Endothelial cell of umbilical vein (primary cell): Measurements from ENCODE around the gene RAP1GDS1. TPM values are rescaled to one million over a fixed set of nuclear protein-coding genes. Genes with fewer than 3 reads are reported as not detected.

Experiments
- BruUV-seq: library from RNA; stranded (reverse); fragments of 400-500 nt; replicated peaks from 2 replicates; lab custom pipeline; 2021; lab: Mats Ljungman, UMichigan
- CTCF ChIA-PET: fragments of 300-600, 350-600 bp; sonication (Branson Sonifier 250); formaldehyde crosslinking; loops from one replicate; lab custom pipeline; 2021; ENCODE audit warnings: antibody characterized with exemption, inconsistent platforms; lab: Charles Lee
- POLR2A ChIA-PET: fragments of 300-600, 350-600 bp; sonication (Branson Sonifier 250); formaldehyde crosslinking; loops from one replicate; lab custom pipeline; 2021; ENCODE audit warnings: antibody characterized with exemption, inconsistent platforms; lab: Charles Lee
- DNase-seq: peaks from one replicate; pipeline ENCODE4 v3.0.0-alpha.2; 2011; ENCODE audit warnings: low read depth, low spot score
- FAIRE-seq: peaks from 2 replicates; lab custom pipeline; 2011; peaks lifted over from hg19 to GRCh38; lab: Jason Lieb, UNC
- H2AFZ ChIP-seq: 2 replicates; pipeline ENCODE4 v1.6.0; 2012; ENCODE audit warnings: low read depth, low read length, control low read depth, inconsistent platforms
- H3K27ac ChIP-seq: 2 replicates; pipeline ENCODE4 v1.5.1; 2011; ENCODE audit warnings: low read depth, mild to moderate bottlenecking, control low read depth, low read length, moderate library complexity; ENCODE audit not compliant: insufficient read depth
- H3K27me3 ChIP-seq, 2 experiments: 2 replicates each; pipeline versions ENCODE4 v1.6.0 to v1.6.1; 2011; ENCODE audit warnings: low read length in 2 of 2, mixed read lengths in 1 of 2; ENCODE audit not compliant: control insufficient read depth in 2 of 2, insufficient read depth in 2 of 2
- H3K36me3 ChIP-seq, 2 experiments: 2 replicates in 1 of 2; 3 replicates in 1 of 2; pipeline ENCODE4 v1.5.1; 2011; ENCODE audit warnings: low read length in 2 of 2, mild to moderate bottlenecking in 1 of 2, moderate library complexity in 1 of 2; ENCODE audit not compliant: control insufficient read depth in 2 of 2, insufficient read depth in 2 of 2; ENCODE audit errors: extremely low read depth in 1 of 2
- H3K4me1 ChIP-seq: 3 replicates; pipeline ENCODE4 v1.5.1; 2011; ENCODE audit warnings: mild to moderate bottlenecking, low read length; ENCODE audit not compliant: control insufficient read depth, insufficient read depth; ENCODE audit errors: extremely low read depth
- H3K4me2 ChIP-seq: 2 replicates; pipeline ENCODE4 v1.6.1; 2011; ENCODE audit warnings: low read length, control low read depth, mixed read lengths; ENCODE audit not compliant: insufficient read depth
- H3K4me3 ChIP-seq, 3 experiments: fragments of 200-600 bp in 1 of 3; sonication (generic), shearing (Covaris generic) in 1 of 3; replicated peaks in 1 of 3; 2 replicates each; pipeline ENCODE4 v1.5.1; 2011 to 2016; ENCODE audit warnings: control low read depth in 3 of 3, low read length in 3 of 3, mild to moderate bottlenecking in 2 of 3, inconsistent platforms in 1 of 3, low read depth in 1 of 3, moderate library complexity in 1 of 3; ENCODE audit not compliant: insufficient read depth in 1 of 3
- H3K79me2 ChIP-seq: 2 replicates; pipeline ENCODE4 v1.6.0; 2012; ENCODE audit warnings: low read length, inconsistent platforms; ENCODE audit not compliant: control insufficient read depth, insufficient read depth
- H3K9ac ChIP-seq: replicated peaks from 2 replicates; pipeline ENCODE3; 2011; ENCODE audit warnings: low read length, control low read depth; ENCODE audit not compliant: insufficient read depth; ENCODE audit errors: extremely low read depth
- H3K9me1 ChIP-seq: replicated peaks from 3 replicates; pipeline ENCODE4 v1.6.0; 2011; ENCODE audit warnings: mild to moderate bottlenecking, low read length; ENCODE audit not compliant: control insufficient read depth, insufficient read depth; ENCODE audit errors: extremely low read depth
- H3K9me3 ChIP-seq: replicated peaks from 2 replicates; pipeline ENCODE4 v1.5.1; 2012; ENCODE audit warnings: low read length, inconsistent platforms; ENCODE audit not compliant: control insufficient read depth, insufficient read depth
- H4K20me1 ChIP-seq: replicated peaks from 2 replicates; pipeline ENCODE3; 2011; ENCODE audit warnings: mild to moderate bottlenecking, low read length; ENCODE audit not compliant: control insufficient read depth, insufficient read depth; ENCODE audit errors: extremely low read depth
- EZH2 ChIP-seq: IDR thresholded peaks from 2 replicates; pipeline ENCODE4 v1.6.1; 2012; ENCODE audit warnings: borderline replicate concordance, low read depth, mild to moderate bottlenecking, moderate library complexity, low read length, inconsistent platforms; ENCODE audit not compliant: severe bottlenecking
- FOS ChIP-seq: IDR thresholded peaks from 2 replicates; pipeline ENCODE4 v1.6.1; 2011; ENCODE audit warnings: mild to moderate bottlenecking, low read length, moderate library complexity, borderline replicate concordance; ENCODE audit not compliant: insufficient read depth
- GATA2 ChIP-seq: IDR thresholded peaks from 2 replicates; pipeline ENCODE4 v1.7.0; 2011; ENCODE audit warnings: low read depth, mild to moderate bottlenecking, moderate library complexity, mixed read lengths, low read length; ENCODE audit not compliant: insufficient read length, insufficient read depth
- MYC ChIP-seq: IDR thresholded peaks from one replicate; pipeline ENCODE4 v1.6.1; 2011; ENCODE audit warnings: mild to moderate bottlenecking, low read depth, low read length
- POLR2A ChIP-seq: IDR thresholded peaks from 2 replicates; pipeline ENCODE4 v1.6.1; 2012; ENCODE audit warnings: low read depth, mild to moderate bottlenecking, control low read depth, low read length
- POLR2AphosphoS5 ChIP-seq: IDR thresholded peaks from 2 replicates; pipeline ENCODE4 v1.6.1; 2012; ENCODE audit warnings: low read depth, mild to moderate bottlenecking, control low read depth, low read length, moderate library complexity; ENCODE audit not compliant: insufficient read depth
- dilution Hi-C: fragments of 300-500 bp; cut with MboI; formaldehyde crosslinking; loops from one replicate; pipeline ENCODE4 v1.15.0; 2019; ENCODE audit warnings: low sequenced_read_pairs; ENCODE audit not compliant: extremely low pct_ligation_motif_present
- intact Hi-C: fragments of 100-400 bp; cut with micrococcal nuclease; formaldehyde crosslinking; loops from one replicate; pipeline ENCODE4 v1.10.0; 2022
- polyA plus RNA-seq, 4 experiments: library from polyadenylated mRNA; depleted of rRNA in 3 of 4; stranded (reverse) in 3 of 4; unstranded in 1 of 4; fragments of >200 nt; gene quantifications; 2 replicates each; pipeline versions ENCODE4 v1.2.1 to v1.2.3, GENCODE V29; 2011 to 2012; ENCODE audit warnings: missing spikeins in 1 of 4
- total RNA-seq: library from RNA; stranded (reverse); gene quantifications from 2 replicates; pipeline ENCODE4 v1.2.3, GENCODE V29; 2021
- TF ChIP-seq, protein P1 (sequence below), 2 donors: IDR thresholded peaks; 1 replicate in 1 of 2; 2 replicates in 1 of 2; pipeline ENCODE4 v1.5.1; 2011; ENCODE audit warnings: low read length in 2 of 2, mild to moderate bottlenecking in 2 of 2, moderate library complexity in 2 of 2, control low read depth in 1 of 2, inconsistent platforms in 1 of 2, low read depth in 1 of 2; ENCODE audit not compliant: insufficient read depth in 1 of 2; ENCODE audit errors: extremely low read depth in 1 of 2
- TF ChIP-seq, protein P2 (sequence below): IDR thresholded peaks from 2 replicates; pipeline ENCODE4 v1.6.1; 2011; ENCODE audit not compliant: insufficient read depth, insufficient read length

Gene RAP1GDS1
- total and polyA plus RNA-seq, 2 donors (not counting 3 experiments of a cell fraction or from before 2014, with no cell fraction given) = 17.6 to 52.8 TPM

DNA sequence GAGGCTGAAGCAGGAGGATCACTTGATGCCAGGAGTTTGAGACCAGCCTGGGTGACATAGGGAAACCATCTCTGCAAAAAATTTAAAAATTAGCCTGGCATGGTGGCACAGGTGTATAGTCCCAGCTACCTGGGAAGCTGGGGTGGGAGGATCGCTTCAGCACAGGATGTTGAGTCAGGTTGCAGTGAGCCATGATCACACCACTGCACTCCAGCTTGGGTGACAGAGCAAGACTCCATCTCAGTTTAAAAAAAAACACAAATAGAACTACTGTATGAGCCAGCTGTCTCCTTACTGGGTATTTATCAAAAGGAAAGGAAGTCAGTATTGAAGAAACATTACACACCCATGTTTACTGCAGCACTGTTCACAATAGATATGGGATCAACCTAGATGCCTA is 138.7 kb downstream of the RAP1GDS1 start:
- TF ChIP-seq EZH2 = no peak
- Histone ChIP-seq H3K36me3 (no peaks in the 10 kb centered on the region), H2AFZ (no peak overlapping the region), H3K4me2 (no peak overlapping the region), H3K27ac (no peak overlapping the region), H3K4me3 (no peak overlapping the region), H3K9me1 (no peaks in the 10 kb centered on the region), H3K79me2 (no peaks in the 10 kb centered on the region), H3K4me1 (no peaks in the 10 kb centered on the region), H4K20me1 (no peaks in the 10 kb centered on the region), H3K9ac (no peak overlapping the region), H3K9me3 (no peaks in the 10 kb centered on the region), H3K27me3 (no peaks in the 10 kb centered on the region)
- CTCF ChIA-PET = interaction anchor here (0.7 kb wide), 1 partner anchor 226 kb away, joined by 3 read pairs; no protein-coding TSS in a partner anchor
- DNase-seq (no peak), FAIRE-seq (no peak)
- dilution Hi-C loops (no loop called here), intact Hi-C loops (no loop called here)
- POLR2A ChIA-PET = no interaction called here
- no TSS peak for BruUV-seq

DNA sequence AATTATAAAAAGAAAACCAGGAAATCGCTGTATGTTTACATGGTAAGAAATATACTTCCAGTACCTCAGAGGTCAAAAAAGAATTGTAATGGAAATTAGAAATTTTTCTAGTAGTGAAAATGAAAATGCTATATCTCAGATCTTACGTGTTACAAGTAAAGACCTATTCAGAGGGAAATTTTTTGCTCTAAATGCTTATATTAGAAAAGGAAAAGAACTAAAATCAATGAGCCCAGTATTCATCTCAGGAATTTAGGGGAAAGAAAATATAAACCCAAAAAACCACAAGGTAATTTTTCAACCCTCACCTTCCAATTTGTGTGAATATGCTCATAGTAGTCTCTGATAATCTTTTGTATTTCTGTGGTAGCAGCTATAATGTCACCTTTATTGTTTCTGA is 145.6 kb downstream of the RAP1GDS1 start:
- Histone ChIP-seq H3K4me2 (no peak overlapping the region), H3K27ac (no peak overlapping the region), H3K79me2 (no peaks in the 10 kb centered on the region), H3K27me3 (no peaks in the 10 kb centered on the region), H3K4me1 (no peaks in the 10 kb centered on the region), H3K9ac (no peak overlapping the region), H2AFZ (no peak overlapping the region), H4K20me1 (no peaks in the 10 kb centered on the region), H3K4me3 (no peak overlapping the region), H3K9me1 (no peaks in the 10 kb centered on the region), H3K9me3 (no peaks in the 10 kb centered on the region), H3K36me3 (no peaks in the 10 kb centered on the region)
- FAIRE-seq (no peak), DNase-seq (no peak)
- ChIA-PET CTCF (interaction anchor here (1.4 kb wide), 1 partner anchor 9 kb away, joined by 4 read pairs; no protein-coding TSS in a partner anchor), POLR2A (no interaction called here)
- TF ChIP-seq FOS (no peak), POLR2A (no peak), MYC (no peak), EZH2 (no peak), GATA2 (no peak), POLR2AphosphoS5 (no peak)
- TF ChIP-seq, protein P1, sequence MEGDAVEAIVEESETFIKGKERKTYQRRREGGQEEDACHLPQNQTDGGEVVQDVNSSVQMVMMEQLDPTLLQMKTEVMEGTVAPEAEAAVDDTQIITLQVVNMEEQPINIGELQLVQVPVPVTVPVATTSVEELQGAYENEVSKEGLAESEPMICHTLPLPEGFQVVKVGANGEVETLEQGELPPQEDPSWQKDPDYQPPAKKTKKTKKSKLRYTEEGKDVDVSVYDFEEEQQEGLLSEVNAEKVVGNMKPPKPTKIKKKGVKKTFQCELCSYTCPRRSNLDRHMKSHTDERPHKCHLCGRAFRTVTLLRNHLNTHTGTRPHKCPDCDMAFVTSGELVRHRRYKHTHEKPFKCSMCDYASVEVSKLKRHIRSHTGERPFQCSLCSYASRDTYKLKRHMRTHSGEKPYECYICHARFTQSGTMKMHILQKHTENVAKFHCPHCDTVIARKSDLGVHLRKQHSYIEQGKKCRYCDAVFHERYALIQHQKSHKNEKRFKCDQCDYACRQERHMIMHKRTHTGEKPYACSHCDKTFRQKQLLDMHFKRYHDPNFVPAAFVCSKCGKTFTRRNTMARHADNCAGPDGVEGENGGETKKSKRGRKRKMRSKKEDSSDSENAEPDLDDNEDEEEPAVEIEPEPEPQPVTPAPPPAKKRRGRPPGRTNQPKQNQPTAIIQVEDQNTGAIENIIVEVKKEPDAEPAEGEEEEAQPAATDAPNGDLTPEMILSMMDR (IDR thresholded peaks at IDR 0.05; ENCODE audit: extremely low read depth in 1 of 2, insufficient read depth in 1 of 2, low read depth in 1 of 2, low read length in 2 of 2) = no peak
- TF ChIP-seq, protein P2, sequence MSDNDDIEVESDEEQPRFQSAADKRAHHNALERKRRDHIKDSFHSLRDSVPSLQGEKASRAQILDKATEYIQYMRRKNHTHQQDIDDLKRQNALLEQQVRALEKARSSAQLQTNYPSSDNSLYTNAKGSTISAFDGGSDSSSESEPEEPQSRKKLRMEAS = no peak
- dilution Hi-C loops (no loop called here), intact Hi-C loops (loop anchor here (5.0 kb wide), 1 partner anchor 145 kb away; the partner anchor contains the start of gene RAP1GDS1)
- no TSS peak for BruUV-seq
